ENCODE data around the gene BRD4.

The BRD4 gene

DNA sequence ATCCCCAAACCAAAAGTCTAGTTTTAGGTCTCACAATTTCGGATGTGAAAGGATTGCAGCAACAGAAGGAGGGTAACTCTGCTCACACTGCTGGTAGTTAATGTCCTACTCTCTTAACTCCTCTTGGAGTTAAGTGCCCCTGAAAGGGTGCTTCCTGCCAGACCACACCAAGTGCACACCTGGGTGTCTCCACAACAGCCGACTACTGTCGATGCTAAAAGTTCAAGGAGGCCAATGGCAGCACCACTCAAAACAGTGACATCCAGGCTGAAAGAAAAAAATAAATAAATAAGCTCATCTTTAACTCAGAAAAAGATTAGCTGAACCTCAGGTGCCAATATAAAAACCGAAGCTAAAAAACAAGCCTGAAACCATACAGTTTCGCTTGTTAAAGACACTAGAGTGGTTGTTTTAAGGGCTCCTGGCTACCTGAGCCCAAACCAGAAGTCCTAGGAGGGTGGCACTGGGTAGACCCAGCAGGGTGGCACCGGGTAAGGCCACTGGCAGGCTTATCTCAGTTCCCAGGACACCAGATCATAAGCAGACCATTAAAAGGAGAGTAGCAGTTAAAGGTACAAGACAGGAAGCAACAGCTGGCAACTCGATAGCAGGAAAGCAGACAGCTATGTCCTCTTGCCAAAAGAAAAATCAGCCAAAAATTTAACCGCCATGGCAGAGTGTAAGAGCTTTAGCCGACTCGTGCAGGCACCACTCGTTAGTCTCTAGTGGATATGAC, 39.3 kb downstream of the BRD4 start:
- TF ChIP-seq, protein P1, sequence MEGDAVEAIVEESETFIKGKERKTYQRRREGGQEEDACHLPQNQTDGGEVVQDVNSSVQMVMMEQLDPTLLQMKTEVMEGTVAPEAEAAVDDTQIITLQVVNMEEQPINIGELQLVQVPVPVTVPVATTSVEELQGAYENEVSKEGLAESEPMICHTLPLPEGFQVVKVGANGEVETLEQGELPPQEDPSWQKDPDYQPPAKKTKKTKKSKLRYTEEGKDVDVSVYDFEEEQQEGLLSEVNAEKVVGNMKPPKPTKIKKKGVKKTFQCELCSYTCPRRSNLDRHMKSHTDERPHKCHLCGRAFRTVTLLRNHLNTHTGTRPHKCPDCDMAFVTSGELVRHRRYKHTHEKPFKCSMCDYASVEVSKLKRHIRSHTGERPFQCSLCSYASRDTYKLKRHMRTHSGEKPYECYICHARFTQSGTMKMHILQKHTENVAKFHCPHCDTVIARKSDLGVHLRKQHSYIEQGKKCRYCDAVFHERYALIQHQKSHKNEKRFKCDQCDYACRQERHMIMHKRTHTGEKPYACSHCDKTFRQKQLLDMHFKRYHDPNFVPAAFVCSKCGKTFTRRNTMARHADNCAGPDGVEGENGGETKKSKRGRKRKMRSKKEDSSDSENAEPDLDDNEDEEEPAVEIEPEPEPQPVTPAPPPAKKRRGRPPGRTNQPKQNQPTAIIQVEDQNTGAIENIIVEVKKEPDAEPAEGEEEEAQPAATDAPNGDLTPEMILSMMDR (IDR thresholded peaks at IDR 0.05; ENCODE audit: control insufficient read depth, insufficient read depth, low read depth, low read length, missing control alignments): no peak
- no peak for DNase-seq (ENCODE audit: low read depth)
- H3K4me3 ChIP-seq (ENCODE audit: control insufficient read depth, low read depth, low read length): no peak overlapping the region

DNA sequence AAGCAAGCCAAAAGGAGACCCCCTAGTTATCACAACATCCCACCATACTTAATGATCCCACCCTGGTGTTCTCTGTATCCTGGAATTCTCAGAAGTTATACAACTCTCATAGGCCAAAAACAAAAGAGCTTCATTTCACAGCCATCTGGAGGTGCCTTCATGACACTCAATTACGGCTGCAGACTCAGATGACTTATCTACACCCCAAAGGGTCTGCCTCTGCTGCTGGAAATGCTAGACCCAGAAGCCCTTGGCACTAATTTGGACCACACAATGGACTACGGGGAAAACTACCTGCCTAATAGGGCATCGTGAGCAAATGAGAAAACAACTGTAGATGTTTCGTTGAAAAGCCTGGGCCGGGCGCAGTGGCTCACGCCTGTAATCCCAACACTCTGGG, 40.2 kb downstream of the BRD4 start:
- TF ChIP-seq, protein P1 (IDR thresholded peaks at IDR 0.05; ENCODE audit: control insufficient read depth, insufficient read depth, low read depth, low read length, missing control alignments): no peak
- H3K4me3 ChIP-seq (ENCODE audit: control insufficient read depth, low read depth, low read length): no peak overlapping the region
- DNase-seq (ENCODE audit: low read depth): no peak

DNA sequence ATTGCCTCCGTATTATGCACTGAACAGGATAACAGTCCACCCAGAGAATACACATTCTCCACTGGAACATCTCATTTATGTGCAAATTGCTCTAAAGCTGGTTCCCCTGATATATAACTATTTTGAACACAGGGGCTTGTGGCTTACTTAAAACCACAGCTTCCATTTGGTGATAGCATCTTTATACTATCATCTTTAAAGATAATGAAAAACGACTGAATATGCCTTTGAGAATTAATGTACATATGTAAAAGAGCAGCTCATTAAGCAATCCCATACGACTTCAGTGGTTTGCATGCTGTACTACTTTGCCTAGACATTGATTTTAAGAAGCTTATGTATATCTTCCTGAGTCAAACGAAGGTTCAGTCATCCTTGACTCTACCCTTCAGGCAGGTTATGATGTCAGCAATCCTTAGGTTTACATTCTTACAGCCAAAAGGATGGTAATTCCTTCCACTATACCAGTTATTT, 40.8 kb downstream of the BRD4 start:
- H3K4me3 ChIP-seq (ENCODE audit: control insufficient read depth, low read depth, low read length): no peak overlapping the region
- no peak for DNase-seq (ENCODE audit: low read depth)
- TF ChIP-seq, protein P1 (IDR thresholded peaks at IDR 0.05; ENCODE audit: control insufficient read depth, insufficient read depth, low read depth, low read length, missing control alignments): no peak

DNA sequence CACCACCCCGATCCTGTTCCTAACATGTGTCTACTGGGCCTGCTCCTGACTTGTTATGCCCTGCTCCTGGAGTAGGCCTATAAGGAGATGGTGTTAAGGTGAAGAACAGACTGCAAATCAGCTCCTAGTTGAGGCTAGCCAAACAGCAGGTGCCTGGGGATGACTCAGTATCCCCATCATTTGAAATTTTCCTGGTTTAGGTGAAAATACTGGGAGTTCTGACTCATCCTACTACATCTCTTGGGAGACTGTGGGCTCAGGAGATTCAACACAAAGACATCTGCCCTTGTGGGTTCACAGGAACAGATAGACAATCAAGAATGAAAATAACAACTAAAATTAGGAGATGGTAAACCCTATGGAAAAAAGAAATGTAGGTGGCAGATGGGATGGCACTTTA, 41.2 kb downstream of the BRD4 start:
- H3K4me3 ChIP-seq (ENCODE audit: control insufficient read depth, low read depth, low read length): no peak overlapping the region
- DNase-seq (ENCODE audit: low read depth): no peak
- TF ChIP-seq, protein P1 (IDR thresholded peaks at IDR 0.05; ENCODE audit: control insufficient read depth, insufficient read depth, low read depth, low read length, missing control alignments): no peak

DNA sequence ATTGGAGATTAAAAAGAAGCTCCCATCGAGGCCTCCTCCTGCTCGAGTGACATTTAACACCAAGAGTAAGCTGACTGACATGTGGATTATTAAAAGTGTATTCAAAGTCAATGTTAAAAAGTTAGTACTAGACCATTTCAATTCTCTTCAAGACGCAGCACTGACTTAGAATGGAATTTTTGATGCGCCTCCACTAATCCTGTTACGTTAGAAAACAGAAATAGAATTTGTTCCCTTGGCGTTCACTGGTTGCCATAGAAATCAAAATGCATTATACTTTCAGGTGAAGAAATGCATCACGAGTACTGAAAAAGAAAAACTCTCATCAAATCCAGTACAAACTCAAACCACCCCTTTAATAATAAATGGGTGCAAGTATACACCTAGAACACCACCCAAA, 42.2 kb downstream of the BRD4 start:
- DNase-seq (ENCODE audit: low read depth): no peak
- no peak overlapping the region for H3K4me3 ChIP-seq (ENCODE audit: control insufficient read depth, low read depth, low read length)
- TF ChIP-seq, protein P1 (IDR thresholded peaks at IDR 0.05; ENCODE audit: control insufficient read depth, insufficient read depth, low read depth, low read length, missing control alignments): no peak

DNA sequence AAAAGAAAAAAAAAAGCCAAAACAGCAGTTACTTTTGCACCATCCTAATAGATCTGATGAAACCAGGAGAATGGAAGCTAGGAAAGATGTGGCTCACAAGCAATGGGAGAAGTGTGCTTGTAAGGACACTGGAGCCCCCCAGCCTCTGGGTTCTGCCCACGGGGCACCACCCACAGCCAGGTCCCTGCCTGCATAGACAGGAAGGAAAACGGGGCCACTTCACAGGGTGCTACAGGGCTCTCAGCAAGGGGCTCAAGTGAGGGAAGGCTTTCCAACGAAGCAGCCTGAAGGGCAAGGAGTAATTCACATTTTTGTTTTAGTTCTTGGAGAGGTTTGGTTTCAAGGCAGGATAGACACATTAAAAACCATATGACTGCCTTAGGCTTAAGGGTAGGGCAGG, 42.7 kb downstream of the BRD4 start:
- H3K4me3 ChIP-seq (ENCODE audit: control insufficient read depth, low read depth, low read length): no peak overlapping the region

More for the DNA sequence above, 42.7 kb downstream of the BRD4 start:
- no peak for DNase-seq (ENCODE audit: low read depth)
- TF ChIP-seq, protein P1 (IDR thresholded peaks at IDR 0.05; ENCODE audit: control insufficient read depth, insufficient read depth, low read depth, low read length, missing control alignments): no peak

Data from AG09309 (cell line).